GM12864 (cell line): ENCODE data around the gene TMEM14A.

ENCODE experiments used
- DNase-seq: peaks from one replicate; pipeline ENCODE4 v3.0.0-alpha.2; 2011; ENCODE audit warnings: low read depth
- H3K4me3 ChIP-seq: 2 replicates; pipeline ENCODE4 v1.5.1; 2011; ENCODE audit warnings: mild to moderate bottlenecking, low read depth, low read length, control low read depth
- TF ChIP-seq, protein P1 (sequence below): IDR thresholded peaks from 2 replicates; pipeline ENCODE4 v1.5.1; 2011; ENCODE audit warnings: low read depth, mild to moderate bottlenecking, moderate library complexity, low read length, control low read depth, inconsistent platforms; ENCODE audit errors: missing control alignments

The TMEM14A gene

GRCh38 chr6:52670502-52671409 lies at the start of gene TMEM14A:
Gene TMEM14A (plus strand): TSS chr6:52671113. CDS start chr6:52677103, 5,990 bp downstream.
- TF ChIP-seq, protein P1, sequence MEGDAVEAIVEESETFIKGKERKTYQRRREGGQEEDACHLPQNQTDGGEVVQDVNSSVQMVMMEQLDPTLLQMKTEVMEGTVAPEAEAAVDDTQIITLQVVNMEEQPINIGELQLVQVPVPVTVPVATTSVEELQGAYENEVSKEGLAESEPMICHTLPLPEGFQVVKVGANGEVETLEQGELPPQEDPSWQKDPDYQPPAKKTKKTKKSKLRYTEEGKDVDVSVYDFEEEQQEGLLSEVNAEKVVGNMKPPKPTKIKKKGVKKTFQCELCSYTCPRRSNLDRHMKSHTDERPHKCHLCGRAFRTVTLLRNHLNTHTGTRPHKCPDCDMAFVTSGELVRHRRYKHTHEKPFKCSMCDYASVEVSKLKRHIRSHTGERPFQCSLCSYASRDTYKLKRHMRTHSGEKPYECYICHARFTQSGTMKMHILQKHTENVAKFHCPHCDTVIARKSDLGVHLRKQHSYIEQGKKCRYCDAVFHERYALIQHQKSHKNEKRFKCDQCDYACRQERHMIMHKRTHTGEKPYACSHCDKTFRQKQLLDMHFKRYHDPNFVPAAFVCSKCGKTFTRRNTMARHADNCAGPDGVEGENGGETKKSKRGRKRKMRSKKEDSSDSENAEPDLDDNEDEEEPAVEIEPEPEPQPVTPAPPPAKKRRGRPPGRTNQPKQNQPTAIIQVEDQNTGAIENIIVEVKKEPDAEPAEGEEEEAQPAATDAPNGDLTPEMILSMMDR = no peak
- peak; percentile 76 for DNase-seq
- peak within 1 kb of the TSS; percentile 63 for H3K4me3 ChIP-seq

GRCh38 chr6:52621631-52622030 lies 49.3 kb upstream of the TMEM14A start:
- DNase-seq = no peak
- no peak overlapping the region for H3K4me3 ChIP-seq
- TF ChIP-seq, protein P1 = no peak

DNA sequence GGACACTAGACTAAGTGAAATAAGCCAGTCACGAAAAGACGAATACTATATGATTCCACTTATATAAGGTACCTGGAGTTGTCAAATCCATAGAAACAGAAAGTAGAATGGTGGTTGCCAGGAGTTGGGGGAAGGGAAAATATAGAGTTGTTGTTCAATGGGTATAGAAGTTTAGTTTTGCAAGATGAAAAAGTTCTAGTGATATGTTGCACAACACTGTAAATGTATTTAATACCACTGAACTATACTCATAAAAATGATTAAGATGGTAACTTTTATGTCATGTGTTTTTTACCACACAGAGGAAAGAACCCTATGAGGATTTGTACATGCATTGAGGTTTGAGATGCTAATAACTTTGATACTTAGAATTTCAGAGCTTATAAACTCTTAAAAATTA lies 48.1 kb upstream of the TMEM14A start:
- H3K4me3 ChIP-seq = no peak overlapping the region
- DNase-seq = no peak
- TF ChIP-seq, protein P1 = no peak

DNA sequence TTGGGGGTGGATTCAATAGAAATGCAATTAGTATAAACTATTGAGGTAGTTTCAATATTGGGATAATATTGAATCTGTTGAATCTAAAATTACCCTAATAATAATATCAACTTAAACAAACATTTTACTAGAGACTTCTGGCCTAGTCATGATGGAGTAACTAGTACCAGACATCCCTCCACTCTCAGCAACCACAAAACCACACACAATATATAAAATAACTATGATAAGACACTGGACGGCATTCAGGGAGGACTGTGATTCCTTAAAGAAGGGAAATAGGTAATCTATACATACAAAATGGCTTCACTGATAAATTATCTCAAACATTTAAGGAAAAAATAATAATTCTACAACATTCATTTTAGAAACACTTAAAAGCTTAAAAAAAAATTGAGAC lies 38.9 kb upstream of the TMEM14A start:
- TF ChIP-seq, protein P1 = no peak
- no peak for DNase-seq
- H3K4me3 ChIP-seq = no peak overlapping the region

DNA sequence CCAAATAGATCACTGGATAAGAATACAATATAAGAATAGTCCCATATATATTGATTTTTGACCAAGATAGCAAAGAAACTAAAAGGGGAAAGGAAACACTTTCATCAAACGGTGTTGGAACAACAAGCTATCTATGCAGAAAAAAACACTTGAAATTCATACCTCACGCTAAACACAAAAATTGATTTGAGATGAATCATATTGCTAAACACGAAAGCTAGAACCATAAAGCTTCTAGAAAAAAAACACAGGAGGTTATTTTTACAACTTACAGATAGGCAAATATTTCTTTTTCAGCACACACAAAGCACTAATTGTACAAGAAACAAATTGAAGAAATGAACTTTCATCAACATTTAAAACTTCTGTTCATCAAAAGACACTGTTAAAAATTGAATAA lies 36.7 kb upstream of the TMEM14A start:
- no peak overlapping the region for H3K4me3 ChIP-seq
- DNase-seq = no peak
- TF ChIP-seq, protein P1 = no peak

DNA sequence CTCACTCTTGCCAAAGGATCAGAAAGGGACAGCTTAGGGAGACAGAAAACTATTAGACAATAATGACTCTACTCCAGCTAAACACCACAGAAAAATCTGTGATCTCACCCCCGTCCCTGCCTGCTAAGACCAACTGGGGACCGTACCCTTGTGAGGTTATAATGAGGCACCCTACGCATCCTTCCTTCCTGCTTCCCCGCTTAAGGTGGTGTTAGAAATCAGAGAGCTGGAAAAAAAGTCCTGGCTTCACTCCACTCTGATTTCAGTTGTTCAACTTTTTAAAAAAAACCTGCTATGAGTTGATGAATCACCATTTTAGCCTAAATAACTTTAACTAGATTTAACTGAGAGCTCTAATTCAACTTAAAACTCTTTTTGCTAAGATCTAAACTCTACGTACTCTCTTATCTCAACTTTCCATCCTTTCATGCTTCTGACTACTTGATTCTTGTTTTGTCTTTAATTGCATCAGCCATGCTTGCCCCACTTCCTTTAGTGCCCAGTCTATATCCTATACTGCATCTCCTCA lies 35.8 kb upstream of the TMEM14A start:
- DNase-seq = no peak
- no peak overlapping the region for H3K4me3 ChIP-seq
- TF ChIP-seq, protein P1 = no peak
